SK-N-SH (cell line): Measurements from ENCODE around the gene IRAK2. TPM values are rescaled to one million over a fixed set of nuclear protein-coding genes. Genes with fewer than 3 reads are reported as not detected.

Source experiments
- CTCF ChIA-PET: fragments of 300-600, 350-600 bp; formaldehyde crosslinking; extraction: SDS; loops from one replicate; lab custom pipeline; 2021; lab: Yijun Ruan, JAX
- POLR2A ChIA-PET: fragments of 350-600 bp; sonication (Branson Sonifier 250); formaldehyde crosslinking; extraction: SDS; loops from one replicate; lab custom pipeline; 2020; ENCODE audit warnings: antibody characterized with exemption, inconsistent platforms; lab: Yijun Ruan, JAX
- DNase-seq: peaks from one replicate; pipeline ENCODE4 v3.0.0; 2012
- H2AFZ ChIP-seq: fragments of 200-600 bp; sonication (generic); 2 replicates; pipeline ENCODE4 v1.8.1; 2016; ENCODE audit warnings: antibody characterized with exemption, mild to moderate bottlenecking, low read depth
- H3F3A ChIP-seq: fragments of 200-600 bp; sonication (generic); replicated peaks from 2 replicates; pipeline ENCODE3; 2016; ENCODE audit warnings: antibody characterized with exemption, mild to moderate bottlenecking; ENCODE audit not compliant: insufficient read depth
- H3K27ac ChIP-seq, 2 experiments: fragments of 200-500 bp in 1 of 2; fragments of 200-600 bp in 1 of 2; sonication (Bioruptor generic) in 1 of 2; sonication (generic), shearing (Covaris generic) in 1 of 2; 2 replicates each; pipeline versions ENCODE4 v1.5.1 to v1.6.1; 2014 to 2016; ENCODE audit warnings: low read depth in 2 of 2, inconsistent platforms in 1 of 2, low read length in 1 of 2, mild to moderate bottlenecking in 1 of 2, mixed read lengths in 1 of 2
- H3K27me3 ChIP-seq: fragments of 200-600 bp; sonication (generic), shearing (Covaris generic); 2 replicates; pipeline ENCODE4 v1.6.1; 2016; ENCODE audit warnings: mixed run types; ENCODE audit not compliant: insufficient read depth
- H3K36me3 ChIP-seq, 2 experiments: fragments of 200-500 bp in 1 of 2; fragments of 200-600 bp in 1 of 2; sonication (Bioruptor generic) in 1 of 2; sonication (generic) in 1 of 2; replicated peaks in 1 of 2; 2 replicates each; pipeline versions ENCODE3 to v1.5.1; 2014 to 2016; ENCODE audit warnings: low read length in 1 of 2, mild to moderate bottlenecking in 1 of 2; ENCODE audit not compliant: insufficient read depth in 2 of 2, control insufficient read depth in 1 of 2
- H3K4me1 ChIP-seq, 2 experiments: fragments of 200-500 bp in 1 of 2; fragments of 200-600 bp in 1 of 2; sonication (Bioruptor generic) in 1 of 2; sonication (generic), shearing (Covaris generic) in 1 of 2; 2 replicates each; pipeline versions ENCODE4 v1.5.1 to v1.6.1; 2014 to 2016; ENCODE audit warnings: low read depth in 1 of 2, low read length in 1 of 2, mixed run types in 1 of 2; ENCODE audit not compliant: insufficient read depth in 2 of 2, control insufficient read depth in 1 of 2
- H3K4me2 ChIP-seq: fragments of 200-600 bp; sonication (generic), shearing (Covaris generic); 2 replicates; pipeline ENCODE4 v1.6.1; 2017; ENCODE audit warnings: mixed run types
- H3K4me3 ChIP-seq, 2 experiments: fragments of 200-500 bp in 1 of 2; fragments of 200-600 bp in 1 of 2; sonication (Bioruptor generic) in 1 of 2; sonication (generic), shearing (Covaris generic) in 1 of 2; 2 replicates each; pipeline versions ENCODE4 v1.5.1 to v1.8.1; 2014 to 2016; ENCODE audit warnings: low read depth in 2 of 2, inconsistent platforms in 1 of 2, low read length in 1 of 2, mild to moderate bottlenecking in 1 of 2, mixed read lengths in 1 of 2, moderate library complexity in 1 of 2
- H3K79me2 ChIP-seq: fragments of 200-600 bp; sonication (generic); 2 replicates; pipeline ENCODE4 v1.8.1; 2017; ENCODE audit warnings: mild to moderate bottlenecking; ENCODE audit not compliant: insufficient read depth
- H3K9ac ChIP-seq: fragments of 200-600 bp; sonication (generic); 2 replicates; pipeline ENCODE4 v1.6.1; 2017; ENCODE audit warnings: mixed run types
- H3K9me2 ChIP-seq: fragments of 200-600 bp; sonication (generic); 2 replicates; pipeline ENCODE4 v1.6.1; 2017; ENCODE audit warnings: mixed run types
- H3K9me3 ChIP-seq: fragments of 200-600 bp; sonication (generic); 2 replicates; pipeline ENCODE4 v1.6.1; 2017; ENCODE audit warnings: mixed run types, mild to moderate bottlenecking, moderate library complexity
- H4K20me1 ChIP-seq: fragments of 200-600 bp; sonication (generic); 2 replicates; pipeline ENCODE4 v1.6.1; 2017; ENCODE audit warnings: mild to moderate bottlenecking, mixed run types; ENCODE audit not compliant: insufficient read depth
- ELF1 ChIP-seq: IDR thresholded peaks from 2 replicates; pipeline ENCODE4 v1.4.0; 2012
- EP300 ChIP-seq, 2 experiments: IDR thresholded peaks; 2 replicates each; pipeline versions ENCODE4 v1.4.0 to v1.6.1; 2012; ENCODE audit warnings: borderline replicate concordance in 1 of 2, low read depth in 1 of 2, low read length in 1 of 2
- EZH2phosphoT487 ChIP-seq: fragments of 200-600 bp; sonication (generic); IDR thresholded peaks from 2 replicates; pipeline ENCODE4 v1.6.1; 2017; ENCODE audit warnings: low read depth, mixed run types, mild to moderate bottlenecking, antibody characterized with exemption, moderate library complexity, borderline replicate concordance
- FOSL2 ChIP-seq: IDR thresholded peaks from 2 replicates; pipeline ENCODE4 v1.4.0; 2012; ENCODE audit warnings: low read depth, mild to moderate bottlenecking, moderate library complexity, borderline replicate concordance
- FOXJ3 ChIP-seq: sonication (generic); formaldehyde crosslinking; IDR thresholded peaks from 2 replicates; pipeline ENCODE4 v1.5.1; 2020; ENCODE audit warnings: mild to moderate bottlenecking, missing genetic modification reagents
- FOXM1 ChIP-seq: IDR thresholded peaks from 2 replicates; pipeline ENCODE4 v1.4.0; 2012; ENCODE audit warnings: low read depth, mild to moderate bottlenecking
- JUND ChIP-seq: IDR thresholded peaks from 2 replicates; pipeline ENCODE4 v1.4.0; 2012
- MXI1 ChIP-seq: IDR thresholded peaks from 2 replicates; pipeline ENCODE4 v1.6.1; 2012; ENCODE audit warnings: mild to moderate bottlenecking, low read depth, low read length, improper control_type of control experiment
- POLR2AphosphoS5 ChIP-seq: IDR thresholded peaks from 2 replicates; pipeline ENCODE4 v1.6.1; 2012; ENCODE audit warnings: low read depth, low read length
- RAD21 ChIP-seq: IDR thresholded peaks from 2 replicates; pipeline ENCODE4 v1.6.1; 2012; ENCODE audit warnings: mild to moderate bottlenecking, low read length
- RCOR1 ChIP-seq: fragments of 150-350 bp; IDR thresholded peaks from 2 replicates; pipeline ENCODE4 v1.6.1; 2017; ENCODE audit warnings: antibody characterized with exemption, low read length
- RFX5 ChIP-seq: IDR thresholded peaks from 2 replicates; pipeline ENCODE4 v1.6.1; 2012; ENCODE audit warnings: mild to moderate bottlenecking, improper control_type of control experiment, low read length
- TCF12 ChIP-seq: IDR thresholded peaks from 2 replicates; pipeline ENCODE4 v1.4.0; 2012
- TEAD4 ChIP-seq: IDR thresholded peaks from 2 replicates; pipeline ENCODE4 v1.4.0; 2012; ENCODE audit warnings: mild to moderate bottlenecking, borderline replicate concordance; ENCODE audit not compliant: insufficient read depth
- ZBTB33 ChIP-seq: IDR thresholded peaks from 2 replicates; pipeline ENCODE4 v1.4.0; 2012; ENCODE audit warnings: low read depth, borderline replicate concordance
- WGBS: methylation state at CpG from one replicate; pipeline ENCODE4 v1.1.6; 2017; ENCODE audit warnings: low lambda C conversion rate; 5-methylcytosine and 5-hydroxymethylcytosine counted together
- polyA plus RNA-seq, 3 experiments: library from polyadenylated mRNA; depleted of rRNA; stranded (reverse); fragments of >200 nt; gene quantifications; 2 replicates each; pipeline ENCODE4 v1.2.3, GENCODE V29; 2012
- TF ChIP-seq, protein P1 (sequence below): IDR thresholded peaks from 2 replicates; pipeline ENCODE4 v1.4.0; 2012; ENCODE audit warnings: low read depth
- TF ChIP-seq, protein P2 (sequence below): IDR thresholded peaks from 2 replicates; pipeline ENCODE4; 2012
- TF ChIP-seq, protein P3 (sequence below): fragments of 200-600 bp; sonication (generic); IDR thresholded peaks from 2 replicates; pipeline ENCODE4 v1.6.1; 2017; ENCODE audit warnings: antibody characterized with exemption, mild to moderate bottlenecking, moderate library complexity

The IRAK2 gene
- polyA plus RNA-seq, 1 of the 3 experiments (the other 2 are of a cell fraction) = 7.7 TPM

DNA sequence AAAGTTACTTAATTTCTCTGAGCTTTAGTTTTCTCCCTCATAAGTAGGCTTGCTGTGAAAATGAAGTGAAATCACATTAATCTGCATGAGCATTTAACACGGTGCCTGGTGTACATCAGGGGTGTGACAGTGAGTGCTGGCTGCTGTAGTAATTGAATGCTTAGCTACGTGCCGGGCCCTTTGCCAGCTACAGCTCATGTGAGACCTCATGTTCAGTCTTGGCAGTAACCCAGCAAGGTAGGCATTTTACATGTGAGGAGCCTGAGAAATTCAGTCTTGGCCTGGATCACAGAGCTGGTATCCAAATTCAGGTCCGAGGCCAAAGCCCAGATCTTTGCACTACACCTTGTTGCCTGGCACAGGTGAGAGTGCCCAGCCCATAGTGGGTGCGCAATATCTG, 118.9 kb downstream of the IRAK2 start:
- peaks cover 6 to 19% of the 10 kb centered on the region in 2 experiments; a peak in 2 of 4 replicates for H3K4me1 ChIP-seq
- ChIA-PET POLR2A (interaction anchor here (0.6 kb wide), 1 partner anchor 21 kb away, joined by 3 read pairs; no protein-coding TSS in a partner anchor), CTCF (interaction anchor here (0.9 to 1.4 kb wide), 3 partner anchors 14 to 455 kb away, joined by 3 to 7 read pairs (median 3); no protein-coding TSS in a partner anchor)
- H3K4me3 ChIP-seq = no peak overlapping the region
- H3F3A ChIP-seq = peaks cover 4% of the 10 kb centered on the region
- H3K27ac ChIP-seq = no peak overlapping the region
- H2AFZ ChIP-seq = no peak overlapping the region
- no peaks in the 10 kb centered on the region for H4K20me1 ChIP-seq
- H3K79me2 ChIP-seq = no peaks in the 10 kb centered on the region
- TF ChIP-seq RCOR1 (0 out of 2 replicates have a peak, but pooled peaks have one; percentile 66), RAD21 (no peak), POLR2AphosphoS5 (no peak), MXI1 (0 out of 2 replicates have a peak, but pooled peaks have one; percentile 35), ZBTB33 (no peak), FOXM1 (no peak)
- 64% methylated on average over 5 of the region's 5 CpGs for WGBS
- no peak overlapping the region for H3K4me2 ChIP-seq
- H3K27me3 ChIP-seq = no peaks in the 10 kb centered on the region
- H3K36me3 ChIP-seq = peaks cover 29 to 45% of the 10 kb centered on the region in 2 experiments
- H3K9me3 ChIP-seq = no peaks in the 10 kb centered on the region
- DNase-seq = peak; percentile 48
- no peaks in the 10 kb centered on the region for H3K9me2 ChIP-seq
- no peak overlapping the region for H3K9ac ChIP-seq

DNA sequence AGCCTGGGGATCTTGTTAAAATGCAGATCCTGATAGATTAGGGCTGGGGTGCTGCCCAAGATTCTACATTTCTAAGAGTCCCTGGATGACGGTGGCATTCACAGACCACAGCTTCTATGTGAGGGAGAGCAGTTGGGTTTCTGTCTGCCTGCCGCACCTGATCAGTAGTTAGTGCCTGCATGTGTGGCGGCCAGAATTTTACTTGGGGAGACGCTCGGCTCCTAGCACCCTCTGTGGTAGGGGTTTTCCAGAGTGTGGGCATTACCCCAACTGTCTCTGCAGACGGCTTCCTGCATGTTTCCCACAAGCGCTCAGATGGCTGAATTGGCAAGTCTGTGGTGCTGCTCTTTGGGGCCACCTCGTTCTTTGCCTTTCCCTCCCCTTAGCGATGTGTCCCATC, 119.8 kb downstream of the IRAK2 start:
- Histone ChIP-seq H3K36me3 (peaks cover 30 to 39% of the 10 kb centered on the region in 2 experiments), H3K27ac (no peak overlapping the region), H3K9me3 (no peaks in the 10 kb centered on the region), H3F3A (peaks cover 4% of the 10 kb centered on the region), H3K9me2 (no peaks in the 10 kb centered on the region), H3K9ac (no peak overlapping the region), H3K4me3 (no peak overlapping the region), H4K20me1 (no peaks in the 10 kb centered on the region), H3K27me3 (no peaks in the 10 kb centered on the region), H3K4me1 (peaks cover 6 to 17% of the 10 kb centered on the region in 2 experiments; a peak in 2 of 4 replicates), H3K79me2 (no peaks in the 10 kb centered on the region), H3K4me2 (no peak overlapping the region), H2AFZ (no peak overlapping the region)
- TF ChIP-seq TEAD4 (no peak), FOXJ3 (no peak), EZH2phosphoT487 (no peak), TCF12 (no peak), EP300 (IDR thresholded peaks at IDR 0.05; ENCODE audit: borderline replicate concordance in 1 of 2, low read depth in 1 of 2, low read length in 1 of 2) (no peak), JUND (no peak), ELF1 (no peak), RCOR1 (no peak), RFX5 (no peak), FOSL2 (no peak)
- TF ChIP-seq, protein P1, sequence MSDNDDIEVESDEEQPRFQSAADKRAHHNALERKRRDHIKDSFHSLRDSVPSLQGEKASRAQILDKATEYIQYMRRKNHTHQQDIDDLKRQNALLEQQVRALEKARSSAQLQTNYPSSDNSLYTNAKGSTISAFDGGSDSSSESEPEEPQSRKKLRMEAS = no peak
- TF ChIP-seq, protein P2, sequence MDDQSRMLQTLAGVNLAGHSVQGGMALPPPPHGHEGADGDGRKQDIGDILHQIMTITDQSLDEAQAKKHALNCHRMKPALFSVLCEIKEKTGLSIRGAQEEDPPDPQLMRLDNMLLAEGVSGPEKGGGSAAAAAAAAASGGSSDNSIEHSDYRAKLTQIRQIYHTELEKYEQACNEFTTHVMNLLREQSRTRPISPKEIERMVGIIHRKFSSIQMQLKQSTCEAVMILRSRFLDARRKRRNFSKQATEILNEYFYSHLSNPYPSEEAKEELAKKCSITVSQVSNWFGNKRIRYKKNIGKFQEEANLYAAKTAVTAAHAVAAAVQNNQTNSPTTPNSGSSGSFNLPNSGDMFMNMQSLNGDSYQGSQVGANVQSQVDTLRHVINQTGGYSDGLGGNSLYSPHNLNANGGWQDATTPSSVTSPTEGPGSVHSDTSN = no peak
- TF ChIP-seq, protein P3, sequence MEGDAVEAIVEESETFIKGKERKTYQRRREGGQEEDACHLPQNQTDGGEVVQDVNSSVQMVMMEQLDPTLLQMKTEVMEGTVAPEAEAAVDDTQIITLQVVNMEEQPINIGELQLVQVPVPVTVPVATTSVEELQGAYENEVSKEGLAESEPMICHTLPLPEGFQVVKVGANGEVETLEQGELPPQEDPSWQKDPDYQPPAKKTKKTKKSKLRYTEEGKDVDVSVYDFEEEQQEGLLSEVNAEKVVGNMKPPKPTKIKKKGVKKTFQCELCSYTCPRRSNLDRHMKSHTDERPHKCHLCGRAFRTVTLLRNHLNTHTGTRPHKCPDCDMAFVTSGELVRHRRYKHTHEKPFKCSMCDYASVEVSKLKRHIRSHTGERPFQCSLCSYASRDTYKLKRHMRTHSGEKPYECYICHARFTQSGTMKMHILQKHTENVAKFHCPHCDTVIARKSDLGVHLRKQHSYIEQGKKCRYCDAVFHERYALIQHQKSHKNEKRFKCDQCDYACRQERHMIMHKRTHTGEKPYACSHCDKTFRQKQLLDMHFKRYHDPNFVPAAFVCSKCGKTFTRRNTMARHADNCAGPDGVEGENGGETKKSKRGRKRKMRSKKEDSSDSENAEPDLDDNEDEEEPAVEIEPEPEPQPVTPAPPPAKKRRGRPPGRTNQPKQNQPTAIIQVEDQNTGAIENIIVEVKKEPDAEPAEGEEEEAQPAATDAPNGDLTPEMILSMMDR = no peak
- WGBS = 97% methylated on average over 6 of the region's 9 CpGs
- no peak for DNase-seq
- ChIA-PET CTCF (no interaction called here), POLR2A (interaction anchor here (1.0 kb wide), 1 partner anchor 369 kb away, joined by 4 read pairs; no protein-coding TSS in a partner anchor)
